Smooth muscle cell (in vitro differentiated cells): ENCODE measurements around the gene STMN1. TPM values are rescaled to one million over a fixed set of nuclear protein-coding genes. Genes with fewer than 3 reads are reported as not detected.

Experiments used
- DNase-seq: peaks from one replicate; lab custom pipeline; 2025; ENCODE audit not compliant: unreplicated experiment; lab: John Stamatoyannopoulos, UW
- H2AFZ ChIP-seq: fragments of 200-600 bp; sonication (generic); 2 replicates; pipeline ENCODE4 v1.6.0; 2016; ENCODE audit warnings: antibody characterized with exemption, low read depth, mild to moderate bottlenecking
- H3F3A ChIP-seq: fragments of 200-600 bp; sonication (generic); 2 replicates; pipeline ENCODE4 v1.6.0; 2017; ENCODE audit warnings: antibody characterized with exemption, low read depth
- H3K27ac ChIP-seq: fragments of 200-600 bp; sonication (generic); 2 replicates; pipeline ENCODE4 v1.5.1; 2016; ENCODE audit warnings: low read depth, mild to moderate bottlenecking
- H3K27me3 ChIP-seq: fragments of 200-600 bp; sonication (generic); 2 replicates; pipeline ENCODE4 v1.6.1; 2016; ENCODE audit warnings: low read depth, mild to moderate bottlenecking
- H3K36me3 ChIP-seq: fragments of 200-600 bp; sonication (generic); 2 replicates; pipeline ENCODE4 v1.5.1; 2016; ENCODE audit warnings: low read depth
- H3K4me1 ChIP-seq: fragments of 200-600 bp; sonication (generic); 2 replicates; pipeline ENCODE4 v1.5.1; 2016; ENCODE audit warnings: low read depth
- H3K4me2 ChIP-seq: fragments of 200-600 bp; sonication (generic); 2 replicates; pipeline ENCODE4 v1.6.0; 2016; ENCODE audit warnings: mild to moderate bottlenecking
- H3K4me3 ChIP-seq: fragments of 200-600 bp; sonication (generic); 2 replicates; pipeline ENCODE4 v1.5.1; 2016; ENCODE audit warnings: mild to moderate bottlenecking
- H3K79me2 ChIP-seq: fragments of 200-600 bp; sonication (generic); 2 replicates; pipeline ENCODE4 v1.6.0; 2016; ENCODE audit warnings: low read depth, mild to moderate bottlenecking
- H3K9ac ChIP-seq: fragments of 200-600 bp; sonication (generic); 2 replicates; pipeline ENCODE4 v1.6.0; 2016; ENCODE audit warnings: low read depth
- H3K9me3 ChIP-seq: fragments of 200-600 bp; sonication (generic); replicated peaks from 2 replicates; pipeline ENCODE4 v1.5.1; 2016; ENCODE audit warnings: low read depth
- H4K20me1 ChIP-seq: fragments of 200-600 bp; sonication (generic); 2 replicates; pipeline ENCODE4 v1.6.0; 2016; ENCODE audit warnings: low read depth
- WGBS: methylation state at CpG from one replicate; pipeline ENCODE4 v1.1.7; 2016; ENCODE audit warnings: low lambda C conversion rate; 5-methylcytosine and 5-hydroxymethylcytosine counted together
- polyA plus RNA-seq: library from polyadenylated mRNA; unstranded; fragments of >200 nt; fragmentation: Nextera tagmentation; extraction: Ambion mirVana; gene quantifications from 2 replicates; pipeline ENCODE4 v1.2.1, GENCODE V29; 2016
- total RNA-seq: library from RNA; depleted of rRNA; stranded (reverse); fragments of >200 nt; gene quantifications from 2 replicates; pipeline ENCODE4 v1.2.3, GENCODE V29; 2014
- TF ChIP-seq, protein P1 (sequence below): fragments of 200-600 bp; sonication (generic); IDR thresholded peaks from 2 replicates; pipeline ENCODE4 v1.5.1; 2017; ENCODE audit warnings: borderline replicate concordance, mild to moderate bottlenecking, antibody characterized with exemption; ENCODE audit not compliant: insufficient read depth, poor library complexity, severe bottlenecking

Gene STMN1
- total and polyA plus RNA-seq, 2 experiments from 2014 or later = 115 to 331 TPM

DNA sequence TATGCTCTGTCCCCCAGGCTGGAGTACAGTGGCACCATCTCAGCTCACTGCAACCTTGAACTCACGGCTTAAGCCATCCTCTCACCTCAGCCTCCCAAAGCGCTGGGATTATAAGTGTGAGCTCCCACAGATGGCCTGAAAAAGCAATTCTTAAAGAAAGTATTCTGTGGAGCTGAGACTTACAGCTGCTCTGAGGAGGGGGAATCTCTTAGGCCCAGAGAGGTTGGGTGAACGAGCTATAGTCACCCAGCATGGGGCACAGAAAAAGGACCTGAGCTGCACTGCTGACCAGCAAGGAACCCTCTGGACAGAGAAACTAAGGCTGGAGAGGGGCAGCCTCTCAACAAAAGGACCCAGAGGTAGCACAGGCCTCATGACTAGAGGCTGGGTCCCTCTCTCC is 32.0 kb downstream of the STMN1 start:
- no peak for DNase-seq
- peaks cover 15% of the 10 kb centered on the region for H3F3A ChIP-seq
- H3K4me1 ChIP-seq = peaks cover 16% of the 10 kb centered on the region
- 96% methylated on average over 3 of the region's 3 CpGs for WGBS
- no peak overlapping the region for H2AFZ ChIP-seq
- no peaks in the 10 kb centered on the region for H3K36me3 ChIP-seq
- H3K27ac ChIP-seq = no peak overlapping the region
- no peaks in the 10 kb centered on the region for H3K27me3 ChIP-seq
- peak overlapping the region; percentile 72 for H3K4me3 ChIP-seq
- TF ChIP-seq, protein P1, sequence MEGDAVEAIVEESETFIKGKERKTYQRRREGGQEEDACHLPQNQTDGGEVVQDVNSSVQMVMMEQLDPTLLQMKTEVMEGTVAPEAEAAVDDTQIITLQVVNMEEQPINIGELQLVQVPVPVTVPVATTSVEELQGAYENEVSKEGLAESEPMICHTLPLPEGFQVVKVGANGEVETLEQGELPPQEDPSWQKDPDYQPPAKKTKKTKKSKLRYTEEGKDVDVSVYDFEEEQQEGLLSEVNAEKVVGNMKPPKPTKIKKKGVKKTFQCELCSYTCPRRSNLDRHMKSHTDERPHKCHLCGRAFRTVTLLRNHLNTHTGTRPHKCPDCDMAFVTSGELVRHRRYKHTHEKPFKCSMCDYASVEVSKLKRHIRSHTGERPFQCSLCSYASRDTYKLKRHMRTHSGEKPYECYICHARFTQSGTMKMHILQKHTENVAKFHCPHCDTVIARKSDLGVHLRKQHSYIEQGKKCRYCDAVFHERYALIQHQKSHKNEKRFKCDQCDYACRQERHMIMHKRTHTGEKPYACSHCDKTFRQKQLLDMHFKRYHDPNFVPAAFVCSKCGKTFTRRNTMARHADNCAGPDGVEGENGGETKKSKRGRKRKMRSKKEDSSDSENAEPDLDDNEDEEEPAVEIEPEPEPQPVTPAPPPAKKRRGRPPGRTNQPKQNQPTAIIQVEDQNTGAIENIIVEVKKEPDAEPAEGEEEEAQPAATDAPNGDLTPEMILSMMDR = no peak
- peak overlapping the region; percentile 96 for H3K4me2 ChIP-seq
- H4K20me1 ChIP-seq = peaks cover 9% of the 10 kb centered on the region
- H3K9me3 ChIP-seq = no peaks in the 10 kb centered on the region
- peaks cover 17% of the 10 kb centered on the region for H3K79me2 ChIP-seq
- no peak overlapping the region for H3K9ac ChIP-seq

DNA sequence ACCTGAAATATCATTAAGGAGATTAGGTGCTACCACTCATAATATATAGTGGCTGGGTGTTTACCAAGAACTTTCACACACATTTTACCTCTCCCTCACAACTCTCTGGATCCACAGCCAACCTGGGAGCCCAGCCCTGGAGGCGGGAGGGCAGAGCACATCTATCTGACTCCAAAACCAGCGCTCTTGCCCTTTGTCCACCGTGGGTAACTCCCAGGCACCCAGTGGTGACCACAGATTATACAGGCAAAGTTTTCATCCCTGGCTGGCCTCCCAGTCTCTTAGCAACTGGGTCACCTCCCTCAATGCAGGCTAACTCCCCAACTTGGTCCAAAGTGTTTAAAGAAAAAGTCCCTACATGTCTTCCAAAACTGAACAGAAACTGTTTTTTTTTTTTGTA is 33.1 kb downstream of the STMN1 start:
- peaks cover 9% of the 10 kb centered on the region for H4K20me1 ChIP-seq
- peaks cover 17% of the 10 kb centered on the region for H3K79me2 ChIP-seq
- peaks cover 16% of the 10 kb centered on the region for H3K4me1 ChIP-seq
- H3K27me3 ChIP-seq = no peaks in the 10 kb centered on the region
- no peak overlapping the region for H2AFZ ChIP-seq
- H3K27ac ChIP-seq = no peak overlapping the region
- 90% methylated on average over 3 of the region's 3 CpGs for WGBS
- peak overlapping the region; percentile 23 for H3K4me2 ChIP-seq
- DNase-seq = no peak
- no peaks in the 10 kb centered on the region for H3K36me3 ChIP-seq
- no peak overlapping the region for H3K9ac ChIP-seq
- no peak overlapping the region for H3K4me3 ChIP-seq
- TF ChIP-seq, protein P1 = no peak
- no peaks in the 10 kb centered on the region for H3K9me3 ChIP-seq
- peaks cover 15% of the 10 kb centered on the region for H3F3A ChIP-seq

DNA sequence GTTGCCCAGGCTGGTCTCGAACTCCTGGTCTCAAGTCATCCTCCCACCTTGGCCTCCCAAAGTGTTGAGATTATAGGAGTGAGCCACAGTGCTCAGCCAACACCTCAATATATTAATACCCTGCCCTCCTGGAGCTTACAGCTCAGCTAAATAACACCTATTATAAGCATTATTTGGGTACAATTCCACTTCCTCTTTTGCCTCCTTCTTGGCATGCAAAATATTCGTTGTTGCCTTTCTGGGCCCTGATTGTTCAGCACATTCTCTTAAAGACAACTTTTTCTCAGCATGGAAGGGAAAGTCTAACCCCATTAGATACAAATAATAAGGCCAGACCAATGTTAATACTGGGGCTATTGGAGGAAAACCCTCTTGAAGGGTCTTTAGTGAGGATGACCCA is 33.5 kb downstream of the STMN1 start:
- DNase-seq = no peak
- no peaks in the 10 kb centered on the region for H3K36me3 ChIP-seq
- peaks cover 17% of the 10 kb centered on the region for H3K79me2 ChIP-seq
- peaks cover 16% of the 10 kb centered on the region for H3K4me1 ChIP-seq
- no peaks in the 10 kb centered on the region for H3K9me3 ChIP-seq
- H3K4me3 ChIP-seq = no peak overlapping the region
- TF ChIP-seq, protein P1 = no peak
- no peak overlapping the region for H2AFZ ChIP-seq
- peaks cover 9% of the 10 kb centered on the region for H4K20me1 ChIP-seq
- peaks cover 15% of the 10 kb centered on the region for H3F3A ChIP-seq
- H3K27ac ChIP-seq = no peak overlapping the region
- no peaks in the 10 kb centered on the region for H3K27me3 ChIP-seq
- 93% methylated on average over 2 of the region's 2 CpGs for WGBS
- no peak overlapping the region for H3K9ac ChIP-seq
- no peak overlapping the region for H3K4me2 ChIP-seq

DNA sequence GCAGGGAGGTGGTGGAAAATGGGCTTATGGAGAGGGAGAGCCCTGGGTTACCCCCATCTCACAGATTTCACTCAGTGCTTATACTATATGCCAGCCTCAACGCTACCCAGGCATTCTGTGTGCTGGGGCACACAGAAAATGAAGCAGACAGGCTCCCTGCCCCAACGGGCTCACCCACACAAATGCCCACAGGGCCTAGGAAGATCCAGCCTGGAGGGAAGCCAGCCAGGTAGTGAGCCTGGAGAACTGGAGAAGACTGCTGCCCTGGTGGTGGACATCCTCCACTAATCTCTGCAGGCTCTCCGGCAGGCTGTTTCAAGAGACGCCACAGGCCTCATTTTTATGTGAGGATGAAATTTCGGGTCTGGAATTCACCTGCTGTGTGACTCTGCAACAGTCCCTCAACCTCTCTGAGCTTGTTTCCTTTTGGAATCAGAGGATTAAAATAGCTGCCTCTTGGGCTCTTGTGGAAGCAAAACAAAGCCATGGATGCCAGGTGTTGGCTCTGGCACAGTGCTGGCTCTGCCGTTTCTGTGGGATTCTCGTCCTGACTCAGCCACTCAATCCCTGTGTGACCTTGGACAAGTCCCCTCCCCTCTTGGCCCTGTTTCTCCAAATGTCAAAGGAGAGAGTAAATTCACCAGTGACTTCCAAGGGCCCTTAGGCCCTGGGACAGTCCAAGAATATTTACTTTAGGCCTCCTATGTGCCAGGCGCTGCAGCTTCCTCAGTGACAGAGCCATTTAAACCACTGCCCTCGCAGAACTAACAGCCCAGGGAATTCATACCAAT is 34.3 kb downstream of the STMN1 start:
- TF ChIP-seq, protein P1 = no peak
- peaks cover 17% of the 10 kb centered on the region for H3K79me2 ChIP-seq
- H3K4me1 ChIP-seq = peaks cover 16% of the 10 kb centered on the region
- H3K4me2 ChIP-seq = no peak overlapping the region
- no peak for DNase-seq
- H3K4me3 ChIP-seq = no peak overlapping the region
- peaks cover 9% of the 10 kb centered on the region for H4K20me1 ChIP-seq
- H2AFZ ChIP-seq = no peak overlapping the region
- no peaks in the 10 kb centered on the region for H3K27me3 ChIP-seq
- 91% methylated on average over 9 of the region's 9 CpGs for WGBS
- peaks cover 11% of the 10 kb centered on the region for H3F3A ChIP-seq
- no peaks in the 10 kb centered on the region for H3K36me3 ChIP-seq
- H3K9me3 ChIP-seq = no peaks in the 10 kb centered on the region
- no peak overlapping the region for H3K9ac ChIP-seq
- H3K27ac ChIP-seq = no peak overlapping the region
